CD4-positive, alpha-beta T cell treated with Interleukin-15 for 4 hours (primary cell): ENCODE measurements around the gene ZNF791.
"Not testable (repeated sequence)": the region's sequence is repeated elsewhere in the genome, so short reads cannot be mapped to it uniquely, and the experiment has no call there.

Experiments
- DNase-seq: peaks from one replicate; pipeline ENCODE4 v3.0.0-alpha.2; 2020; ENCODE audit warnings: low spot score

Gene ZNF791

GRCh38 chr19:12667731-12668302 is 57.1 kb downstream of the ZNF791 start:
- no peak for DNase-seq

- DNase-seq, result no peak
Measured at GRCh38 chr19:12668346-12668745, 57.6 kb downstream of the ZNF791 start.

GRCh38 chr19:12668932-12669269 is 58.2 kb downstream of the ZNF791 start:
- DNase-seq, result peak; percentile 58

- DNase-seq, result peak; percentile 72
Measured at GRCh38 chr19:12669270-12670158, 58.8 kb downstream of the ZNF791 start.

GRCh38 chr19:12670159-12670928 is 59.6 kb downstream of the ZNF791 start:
- DNase-seq, result no peak

- DNase-seq, result no peak
Measured at GRCh38 chr19:12672744-12673143, 62.0 kb downstream of the ZNF791 start.

GRCh38 chr19:12675399-12675798 is 64.7 kb downstream of the ZNF791 start:
- no peak for DNase-seq

GRCh38 chr19:12675940-12676339 is 65.2 kb downstream of the ZNF791 start:
- no peak for DNase-seq

- peak; percentile 85 for DNase-seq
Measured at GRCh38 chr19:12676384-12676792, 65.7 kb downstream of the ZNF791 start.

GRCh38 chr19:12676928-12677327 is 66.2 kb downstream of the ZNF791 start:
- DNase-seq, result no peak

- not testable (repeated sequence) for DNase-seq
Measured at GRCh38 chr19:12678039-12678438, 67.3 kb downstream of the ZNF791 start.

GRCh38 chr19:12680034-12680433 is 69.3 kb downstream of the ZNF791 start:
- DNase-seq, result no peak

- peak; percentile 95 for DNase-seq
Measured at GRCh38 chr19:12681074-12681987, 70.6 kb downstream of the ZNF791 start, which contains the start of gene DHPS. Gene DHPS, minus strand, starts transcription at chr19:12681880. Its CDS starts 114 bp downstream, at chr19:12681766.
